Bronchial epithelial cell (primary cell): ENCODE measurements around the gene HHIPL1. TPM values are rescaled to one million over a fixed set of nuclear protein-coding genes. Genes with fewer than 3 reads are reported as not detected.
A peak's percentile ranks its signal among the peaks of the same experiment; 100 is the strongest.

Experiments
- DNase-seq: peaks from one replicate; pipeline ENCODE4 v3.0.0-alpha.2; 2010; ENCODE audit warnings: low read depth
- FAIRE-seq: peaks from 2 replicates; lab custom pipeline; 2011; peaks lifted over from hg19 to GRCh38; lab: Jason Lieb, UNC
- H3K27me3 ChIP-seq: 2 replicates; pipeline ENCODE4 v1.5.1; 2011; ENCODE audit warnings: low read length; ENCODE audit not compliant: control insufficient read depth, insufficient read depth
- H3K36me3 ChIP-seq: 2 replicates; pipeline ENCODE4 v1.5.1; 2011; ENCODE audit warnings: low read length; ENCODE audit not compliant: control insufficient read depth, insufficient read depth
- H3K4me3 ChIP-seq: 2 replicates; pipeline ENCODE4 v1.5.1; 2011; ENCODE audit warnings: mild to moderate bottlenecking, low read depth, low read length, control low read depth
- CTCF ChIP-seq: IDR thresholded peaks from 2 replicates; pipeline ENCODE4 v1.5.1; 2011; ENCODE audit warnings: mild to moderate bottlenecking, moderate library complexity, low read length, control low read depth, inconsistent platforms; ENCODE audit not compliant: insufficient read depth, severe bottlenecking
- total RNA-seq: library from RNA; depleted of rRNA; stranded (reverse); fragments of >200 nt; gene quantifications from 2 replicates; pipeline ENCODE4 v1.2.1, GENCODE V29; 2014

HHIPL1 gene
- total RNA-seq, 1 donor from 2014 or later = 0.53 TPM

DNA sequence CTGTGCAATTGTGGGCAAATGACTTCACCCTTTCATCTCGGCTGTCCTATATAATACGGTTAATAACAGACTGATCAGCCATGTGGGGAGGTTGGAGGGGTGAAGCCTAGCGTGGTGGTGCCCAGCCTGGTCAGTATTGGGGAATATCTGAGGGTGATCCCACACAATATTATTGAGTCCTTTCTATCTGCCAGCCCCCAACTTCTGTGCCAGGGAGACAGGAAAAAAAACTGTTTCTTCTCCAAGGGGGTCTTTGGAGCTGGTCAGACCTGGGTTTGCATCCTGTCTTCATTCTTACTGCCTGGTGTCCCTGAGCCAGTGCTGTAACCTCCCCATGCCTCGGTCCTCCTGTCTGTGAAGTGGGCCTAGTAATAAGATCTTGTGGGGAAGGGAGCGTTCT, 45.7 kb downstream of the HHIPL1 start:
- Histone ChIP-seq H3K4me3 (no peak overlapping the region), H3K27me3 (peaks cover 4% of the 10 kb centered on the region), H3K36me3 (no peaks in the 10 kb centered on the region)
- DNase-seq (no peak), FAIRE-seq (no peak)
- no peak for TF ChIP-seq CTCF

- DNase-seq = no peak
- TF ChIP-seq CTCF = no peak
- peak; percentile 75 for FAIRE-seq
- H3K27me3 ChIP-seq = peaks cover 2% of the 10 kb centered on the region
- no peak overlapping the region for H3K4me3 ChIP-seq
- H3K36me3 ChIP-seq = no peaks in the 10 kb centered on the region
Measured at GRCh38 chr14:99691111-99691885, 46.4 kb downstream of the HHIPL1 start.

DNA sequence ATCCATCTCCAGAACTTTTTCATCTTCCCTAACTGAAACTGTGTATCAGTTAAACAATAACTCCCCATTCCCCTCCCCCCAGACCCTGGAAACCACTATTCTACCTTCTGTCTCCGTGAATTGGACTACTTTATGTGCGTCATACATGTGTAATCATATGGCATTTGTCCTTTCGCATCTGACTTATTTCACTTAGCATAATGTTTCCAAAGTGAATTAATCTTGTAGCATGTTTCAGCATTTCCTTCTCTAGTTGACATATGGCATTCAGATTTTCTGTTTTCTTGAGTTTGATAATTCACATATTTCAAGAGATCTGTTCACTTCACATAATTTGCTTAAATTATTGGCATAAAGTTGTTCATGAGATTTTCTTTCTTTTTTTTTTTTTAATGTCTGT, 49.0 kb downstream of the HHIPL1 start:
- FAIRE-seq (no peak), DNase-seq (no peak)
- Histone ChIP-seq H3K27me3 (peaks cover 2% of the 10 kb centered on the region), H3K36me3 (no peaks in the 10 kb centered on the region), H3K4me3 (no peak overlapping the region)
- TF ChIP-seq CTCF = no peak

- no peak for DNase-seq
- Histone ChIP-seq H3K36me3 (no peaks in the 10 kb centered on the region), H3K4me3 (no peak overlapping the region), H3K27me3 (no peaks in the 10 kb centered on the region)
- no peak for FAIRE-seq
- no peak for TF ChIP-seq CTCF
Measured at GRCh38 chr14:99696929-99697328, 52.0 kb downstream of the HHIPL1 start.

DNA sequence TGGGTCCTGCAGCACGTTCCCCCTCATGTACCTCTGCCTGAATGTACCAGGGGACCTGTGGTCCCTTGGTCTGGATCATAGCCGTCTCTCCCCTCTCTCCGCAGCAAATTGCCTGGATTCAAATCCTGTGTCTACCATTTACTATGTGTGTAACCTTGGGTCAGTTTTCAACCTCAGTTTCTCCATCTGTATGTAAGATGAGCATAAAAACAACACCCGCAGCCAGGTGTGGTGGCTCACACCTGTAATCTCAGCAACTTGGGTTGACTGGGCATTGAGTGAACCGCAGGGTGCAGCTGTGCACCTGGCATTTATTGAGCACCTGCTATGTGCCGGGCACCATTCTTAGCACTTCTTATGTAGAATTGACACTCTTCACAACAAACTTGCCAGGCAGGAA, 53.3 kb downstream of the HHIPL1 start:
- FAIRE-seq (no peak), DNase-seq (no peak)
- H3K36me3 ChIP-seq = no peaks in the 10 kb centered on the region
- no peaks in the 10 kb centered on the region for H3K27me3 ChIP-seq
- no peak overlapping the region for H3K4me3 ChIP-seq
- TF ChIP-seq CTCF = no peak

DNA sequence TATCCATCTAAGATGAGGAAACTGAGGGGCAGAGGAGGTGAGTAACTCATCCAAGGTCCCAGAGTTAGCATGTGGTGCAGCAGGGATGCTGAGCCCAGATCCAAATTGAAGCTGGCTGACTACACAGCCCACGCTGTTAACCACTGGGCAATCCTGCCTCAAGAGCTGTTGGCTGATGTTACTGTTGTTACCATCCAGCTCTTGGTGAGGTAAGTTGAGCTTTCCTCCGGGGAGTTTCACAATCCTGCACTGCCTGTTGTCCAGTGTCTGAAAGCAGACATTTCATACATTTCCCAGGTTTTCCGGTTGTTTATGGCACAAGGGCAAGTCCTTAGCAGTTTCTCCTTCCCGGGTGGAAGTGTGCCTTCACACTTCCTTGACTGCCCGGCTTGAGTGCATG, 53.7 kb downstream of the HHIPL1 start:
- no peak for FAIRE-seq

More for the DNA sequence above, 53.7 kb downstream of the HHIPL1 start:
- Histone ChIP-seq H3K36me3 (no peaks in the 10 kb centered on the region), H3K27me3 (no peaks in the 10 kb centered on the region), H3K4me3 (no peak overlapping the region)
- no peak for DNase-seq
- TF ChIP-seq CTCF = no peak
